CD4-positive, CD25-positive, alpha-beta regulatory T cell (primary cell): ENCODE measurements around the gene RASA4B. TPM values are rescaled to one million over a fixed set of nuclear protein-coding genes. Genes with fewer than 3 reads are reported as not detected.
A peak's percentile ranks its signal among the peaks of the same experiment; 100 is the strongest.
"Not testable (repeated sequence)": the region's sequence is repeated elsewhere in the genome, so short reads cannot be mapped to it uniquely, and the experiment has no call there.

ENCODE experiments used
- ATAC-seq, 2 donors: fragments of 150-1000 bp; cut with Tn5 transposase; one replicate each; pipeline ENCODE4 v1.10.0; 2021; ENCODE audit warnings: low read depth in 2 of 2, moderate number of reproducible peaks in 2 of 2, moderate library complexity in 1 of 2
- DNase-seq, 3 donors: peaks; one replicate each; pipeline versions ENCODE4 v3.0.0 to v3.0.0-alpha.2; 2012 to 2022; ENCODE audit warnings: mixed read lengths in 1 of 3
- H3K27ac ChIP-seq: one replicate; pipeline ENCODE4 v1.7.0; 2013; ENCODE audit warnings: mild to moderate bottlenecking, low read length; ENCODE audit not compliant: insufficient read depth, poor library complexity, severe bottlenecking
- H3K27me3 ChIP-seq: one replicate; pipeline ENCODE4 v1.7.0; 2013; ENCODE audit warnings: low read length; ENCODE audit not compliant: control insufficient read depth, insufficient read depth
- H3K36me3 ChIP-seq: one replicate; pipeline ENCODE4 v1.7.0; 2013; ENCODE audit warnings: mild to moderate bottlenecking, low read length, moderate library complexity; ENCODE audit not compliant: control insufficient read depth, insufficient read depth
- H3K4me1 ChIP-seq: 2 replicates; pipeline ENCODE4 v1.7.0; 2013; ENCODE audit warnings: mild to moderate bottlenecking, low read length; ENCODE audit not compliant: insufficient read depth, control insufficient read depth, poor library complexity, severe bottlenecking
- H3K4me3 ChIP-seq: one replicate; pipeline ENCODE4 v1.7.0; 2013; ENCODE audit warnings: low read depth, mild to moderate bottlenecking, low read length, moderate library complexity
- H3K9me3 ChIP-seq, 2 experiments: 1 replicate in 1 of 2; 2 replicates in 1 of 2; pipeline ENCODE4 v1.7.0; 2013; ENCODE audit warnings: low read length in 2 of 2, mild to moderate bottlenecking in 1 of 2, moderate library complexity in 1 of 2; ENCODE audit not compliant: control insufficient read depth in 2 of 2
- H3K27ac Mint-ChIP-seq, 3 donors: one replicate each; pipeline ENCODE4 v1.8.0; 2020 to 2022; ENCODE audit warnings: mild to moderate bottlenecking in 3 of 3, mixed read lengths in 3 of 3, moderate library complexity in 2 of 3
- H3K27me3 Mint-ChIP-seq: one replicate; pipeline ENCODE4 v1.8.0; 2022; ENCODE audit warnings: mild to moderate bottlenecking, mixed read lengths
- H3K36me3 Mint-ChIP-seq: one replicate; pipeline ENCODE4 v1.8.0; 2020; ENCODE audit warnings: mixed read lengths
- H3K4me1 Mint-ChIP-seq, 4 donors: one replicate each; pipeline ENCODE4 v1.8.0; 2020 to 2022; ENCODE audit warnings: mixed read lengths in 4 of 4, mild to moderate bottlenecking in 1 of 4
- H3K4me3 Mint-ChIP-seq, 4 donors: one replicate each; pipeline ENCODE4 v1.8.0; 2020 to 2022; ENCODE audit warnings: mild to moderate bottlenecking in 4 of 4, mixed read lengths in 4 of 4, moderate library complexity in 3 of 4
- H3K9me3 Mint-ChIP-seq, 7 donors: one replicate each; pipeline ENCODE4 v1.8.0; 2020 to 2022; ENCODE audit warnings: mixed read lengths in 7 of 7, mild to moderate bottlenecking in 3 of 7, moderate library complexity in 2 of 7
- polyA plus RNA-seq, 4 donors: library from polyadenylated mRNA; unstranded; fragments of 300-500 nt; fragmentation: Illumina TruSeq; gene quantifications; one replicate each; pipeline ENCODE4 v1.2.3, GENCODE V29; 2021
- total RNA-seq: library from RNA; stranded (reverse); gene quantifications from one replicate; pipeline ENCODE4 v1.2.3, GENCODE V29; 2022

RASA4B gene
- total and polyA plus RNA-seq, 5 donors from 2014 or later, result 8.0 to 32.4 (median 9.7) TPM

GRCh38 chr7:102493220-102493935 lies 24.2 kb downstream of the RASA4B start:
- not testable (repeated sequence) for H3K4me1 Mint-ChIP-seq, H3K27me3 Mint-ChIP-seq, H3K9me3 ChIP-seq, H3K36me3 ChIP-seq, H3K4me1 ChIP-seq, H3K27ac ChIP-seq, H3K27ac Mint-ChIP-seq, H3K27me3 ChIP-seq, H3K9me3 Mint-ChIP-seq, H3K4me3 ChIP-seq, H3K36me3 Mint-ChIP-seq
- DNase-seq (peak in 2 of 3 donors; percentile 27 to 53), ATAC-seq (peak; percentile 28 to 43)
- peak overlapping the region in 1 of 4 donors; percentile 65 for H3K4me3 Mint-ChIP-seq

- H3K36me3 Mint-ChIP-seq, H3K27me3 ChIP-seq, H3K4me3 Mint-ChIP-seq, H3K9me3 Mint-ChIP-seq, H3K27ac ChIP-seq, H3K36me3 ChIP-seq, H3K9me3 ChIP-seq, H3K4me1 Mint-ChIP-seq, H3K27ac Mint-ChIP-seq, H3K27me3 Mint-ChIP-seq, H3K4me3 ChIP-seq, H3K4me1 ChIP-seq: not testable (repeated sequence)
- peak; percentile 33 to 35 for ATAC-seq
- DNase-seq, result peak in 2 of 3 donors; percentile 36 to 51
These were observed 27.0 kb downstream of the RASA4B start for GRCh38 chr7:102490529-102491075.

- not testable (repeated sequence) for H3K4me3 Mint-ChIP-seq, H3K4me3 ChIP-seq, H3K27me3 ChIP-seq, H3K4me1 Mint-ChIP-seq, DNase-seq, H3K9me3 Mint-ChIP-seq, H3K9me3 ChIP-seq, ATAC-seq, H3K36me3 Mint-ChIP-seq, H3K4me1 ChIP-seq, H3K27me3 Mint-ChIP-seq, H3K27ac Mint-ChIP-seq, H3K27ac ChIP-seq, H3K36me3 ChIP-seq
These were observed 33.3 kb downstream of the RASA4B start for GRCh38 chr7:102484317-102484716.

GRCh38 chr7:102481962-102482361 lies 35.6 kb downstream of the RASA4B start:
- not testable (repeated sequence) for H3K4me3 Mint-ChIP-seq, H3K4me1 Mint-ChIP-seq, H3K27me3 Mint-ChIP-seq, H3K4me3 ChIP-seq, H3K27ac Mint-ChIP-seq, H3K27ac ChIP-seq, ATAC-seq, DNase-seq, H3K36me3 Mint-ChIP-seq, H3K9me3 Mint-ChIP-seq, H3K4me1 ChIP-seq, H3K27me3 ChIP-seq, H3K9me3 ChIP-seq, H3K36me3 ChIP-seq

- H3K4me3 Mint-ChIP-seq, DNase-seq, H3K36me3 Mint-ChIP-seq, H3K4me3 ChIP-seq, H3K36me3 ChIP-seq, H3K27ac ChIP-seq, H3K27me3 Mint-ChIP-seq, H3K27me3 ChIP-seq, H3K4me1 ChIP-seq, ATAC-seq, H3K4me1 Mint-ChIP-seq, H3K9me3 ChIP-seq, H3K9me3 Mint-ChIP-seq: not testable (repeated sequence)
- H3K27ac Mint-ChIP-seq, result peak overlapping the region in 1 of 3 donors; percentile 96
These were observed 37.5 kb downstream of the RASA4B start for GRCh38 chr7:102479982-102480637.

- not testable (repeated sequence) for H3K36me3 ChIP-seq, H3K27me3 ChIP-seq, H3K4me1 ChIP-seq, DNase-seq, H3K27me3 Mint-ChIP-seq, H3K27ac Mint-ChIP-seq, H3K4me1 Mint-ChIP-seq, H3K27ac ChIP-seq, H3K9me3 Mint-ChIP-seq, H3K36me3 Mint-ChIP-seq, H3K9me3 ChIP-seq, H3K4me3 ChIP-seq
- peak in 1 of 2 donors; percentile 5 for ATAC-seq
- peak overlapping the region in 1 of 4 donors; percentile 98 for H3K4me3 Mint-ChIP-seq
These were observed 38.4 kb downstream of the RASA4B start for GRCh38 chr7:102479209-102479584.

- H3K27me3 Mint-ChIP-seq, H3K4me1 ChIP-seq, H3K27me3 ChIP-seq, H3K9me3 ChIP-seq, H3K9me3 Mint-ChIP-seq, H3K27ac ChIP-seq, H3K36me3 Mint-ChIP-seq, H3K4me1 Mint-ChIP-seq, H3K4me3 ChIP-seq, H3K36me3 ChIP-seq: not testable (repeated sequence)
- DNase-seq (peak; percentile 82 to 92 (median 88)), ATAC-seq (peak; percentile 87 to 89)
- Mint-ChIP-seq H3K4me3 (peak within 1 kb of the TSS; percentile 93 to 98 (median 94)), H3K27ac (peak within 1 kb of the TSS; percentile 66 to 86 (median 80))
These were observed 39.0 kb downstream of the RASA4B start, which contains the start of gene POLR2J for GRCh38 chr7:102478314-102479208. TSS of gene POLR2J (minus strand) at chr7:102478922. CDS start at chr7:102478860, 62 bp downstream.
